ENCODE results near the gene STARD3.
A peak's percentile ranks its signal among the peaks of the same experiment; 100 is the strongest.

Gene STARD3

DNA sequence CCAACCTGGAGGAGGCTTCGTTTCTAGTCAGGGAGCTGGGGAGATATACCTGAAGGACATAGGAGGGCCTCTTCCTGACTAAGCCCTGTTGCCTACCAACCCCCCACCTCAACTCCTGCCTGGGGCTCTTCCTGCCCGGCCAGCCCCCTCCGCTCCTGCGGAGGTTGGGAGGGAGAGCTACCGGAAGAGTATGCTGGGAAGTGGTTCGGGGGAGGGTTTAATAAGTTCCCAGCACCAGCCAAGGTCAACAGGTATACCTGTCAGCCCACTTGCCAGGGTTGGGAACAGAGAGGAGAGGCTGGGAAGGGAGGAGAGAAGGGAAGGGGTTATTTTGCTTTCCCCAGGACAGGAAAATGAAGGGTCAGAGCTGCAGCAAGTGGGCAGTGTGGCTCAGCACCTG is 5.5 kb upstream of the STARD3 start:
- peaks cover 27% of the 10 kb centered on the region for H3K4me1 Mint-ChIP-seq
- H3K27ac Mint-ChIP-seq: no peak overlapping the region
- H3K36me3 Mint-ChIP-seq: no peaks in the 10 kb centered on the region
- CTCF ChIA-PET: interaction anchor here (0.6 to 6.8 kb wide), 7 partner anchors 8 to 346 kb away, joined by 3 to 55 read pairs (median 6); no protein-coding TSS in a partner anchor
- DNase-seq: no peak
- H3K27me3 Mint-ChIP-seq: peaks cover 77% of the 10 kb centered on the region
- no peak overlapping the region for H3K4me3 Mint-ChIP-seq
- no peaks in the 10 kb centered on the region for H3K9me3 Mint-ChIP-seq

DNA sequence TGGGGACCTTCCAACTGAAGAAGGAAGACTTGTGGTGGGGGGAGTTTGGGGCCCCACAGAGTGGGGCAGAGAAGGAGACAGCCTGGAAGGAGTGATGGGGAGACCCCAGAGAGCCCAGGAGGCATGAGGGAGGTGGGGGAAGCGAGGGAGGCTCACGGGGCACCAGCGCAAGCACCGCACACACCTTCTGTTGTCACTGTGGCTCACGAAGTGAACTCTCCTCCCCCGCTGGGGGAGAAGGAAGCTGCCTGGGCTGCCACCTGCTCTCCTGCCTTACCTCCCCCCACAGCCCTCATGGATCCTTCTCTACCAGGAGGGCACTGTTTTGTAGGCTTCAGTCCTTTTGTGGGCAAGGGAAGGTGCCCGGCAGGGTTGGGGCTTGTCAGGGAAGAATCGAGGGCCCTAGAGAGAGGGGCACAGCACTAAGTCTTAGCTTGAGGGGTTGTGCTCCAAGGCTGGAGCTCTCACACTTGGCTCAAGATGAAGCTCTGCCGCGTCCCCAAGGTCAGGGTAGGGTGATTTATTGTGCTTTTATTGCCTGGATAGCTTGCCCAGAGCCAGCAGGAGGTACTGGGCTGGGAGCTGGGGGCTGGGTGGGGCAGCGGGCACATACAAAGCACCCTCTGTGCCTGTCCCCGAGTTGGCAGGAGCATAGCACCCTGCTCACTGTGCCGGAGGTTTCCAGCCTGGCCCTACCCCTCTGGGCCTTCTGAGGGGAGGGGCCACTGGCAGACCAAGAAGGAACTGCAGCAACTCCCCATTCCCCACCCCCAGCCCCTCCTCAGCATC is 4.6 kb upstream of the STARD3 start:
- Mint-ChIP-seq H3K27ac (no peak overlapping the region), H3K27me3 (peaks cover 68% of the 10 kb centered on the region), H3K4me3 (no peak overlapping the region)

DNA sequence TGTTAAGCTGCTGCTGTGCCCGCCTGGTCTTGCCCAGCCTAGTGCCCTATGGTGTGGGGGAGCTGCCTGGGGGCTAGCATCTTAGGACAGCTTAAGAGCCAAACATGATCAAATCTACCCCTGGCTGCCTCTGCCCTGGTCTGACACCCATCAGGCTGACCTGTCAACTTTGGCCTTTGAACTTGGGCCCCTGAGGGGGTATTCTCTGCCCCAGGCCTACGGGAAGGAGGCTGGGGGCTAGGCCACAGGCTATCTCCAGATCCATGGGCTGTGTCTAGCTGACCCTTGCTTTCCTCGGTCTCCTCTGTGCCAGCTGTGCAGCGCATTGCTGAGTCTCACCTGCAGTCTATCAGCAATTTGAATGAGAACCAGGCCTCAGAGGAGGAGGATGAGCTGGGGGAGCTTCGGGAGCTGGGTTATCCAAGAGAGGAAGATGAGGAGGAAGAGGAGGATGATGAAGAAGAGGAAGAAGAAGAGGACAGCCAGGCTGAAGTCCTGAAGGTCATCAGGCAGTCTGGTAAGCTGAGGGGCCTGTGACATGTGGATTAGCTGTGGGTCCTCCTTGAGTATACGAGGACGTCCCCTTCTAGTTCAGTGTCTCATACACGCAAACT is 3.3 kb upstream of the STARD3 start:
- no peak overlapping the region for H3K27ac Mint-ChIP-seq
- H3K9me3 Mint-ChIP-seq: no peaks in the 10 kb centered on the region
- no peak overlapping the region for H3K4me3 Mint-ChIP-seq
- peaks cover 38% of the 10 kb centered on the region for H3K4me1 Mint-ChIP-seq
- peaks cover 55% of the 10 kb centered on the region for H3K27me3 Mint-ChIP-seq
- no peak for DNase-seq
- CTCF ChIA-PET: interaction anchor here (0.7 to 6.8 kb wide), 10 partner anchors 8 to 262 kb away, joined by 3 to 56 read pairs (median 4); partner anchors contain the start of gene PNMT
- H3K36me3 Mint-ChIP-seq: peaks cover 3% of the 10 kb centered on the region

More for the DNA sequence above, 4.6 kb upstream of the STARD3 start:
- no peak for DNase-seq
- Mint-ChIP-seq H3K9me3 (no peaks in the 10 kb centered on the region), H3K36me3 (no peaks in the 10 kb centered on the region), H3K4me1 (peaks cover 26% of the 10 kb centered on the region)
- CTCF ChIA-PET: interaction anchor here (1.1 to 6.8 kb wide), 6 partner anchors 8 to 36 kb away, joined by 3 to 56 read pairs (median 19); partner anchors contain the start of gene PNMT

DNA sequence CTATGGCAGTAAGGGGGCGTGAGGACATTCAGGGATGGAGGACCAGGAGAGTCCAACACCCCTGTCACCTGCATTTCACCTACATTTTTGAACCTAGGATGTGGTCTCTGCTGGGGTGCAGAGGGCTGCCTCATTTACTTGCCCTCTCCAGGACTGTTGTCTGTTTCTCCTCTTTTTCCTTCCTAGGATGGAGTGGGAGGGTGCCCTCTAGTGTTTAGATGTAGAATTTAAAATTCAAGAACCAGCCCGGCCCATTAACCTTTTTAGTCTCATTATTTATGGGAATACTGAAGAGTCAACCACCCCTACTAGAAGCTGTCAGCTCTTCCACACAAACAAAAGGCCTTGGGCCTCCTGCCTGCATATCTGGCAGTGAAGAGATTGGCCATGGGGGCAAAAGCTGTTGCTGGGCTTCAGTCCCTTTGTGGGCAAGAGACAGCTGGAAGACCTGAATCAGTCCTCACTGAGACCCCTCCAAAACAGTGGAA is 2.5 kb upstream of the STARD3 start:
- Mint-ChIP-seq H3K27me3 (peaks cover 47% of the 10 kb centered on the region), H3K27ac (no peak overlapping the region), H3K36me3 (peaks cover 7% of the 10 kb centered on the region), H3K9me3 (no peaks in the 10 kb centered on the region), H3K4me3 (no peak overlapping the region), H3K4me1 (peaks cover 46% of the 10 kb centered on the region)
- peak; percentile 34 for DNase-seq
- CTCF ChIA-PET: interaction anchor here (0.8 to 6.8 kb wide), 8 partner anchors 9 to 110 kb away, joined by 3 to 56 read pairs (median 8); no protein-coding TSS in a partner anchor

DNA sequence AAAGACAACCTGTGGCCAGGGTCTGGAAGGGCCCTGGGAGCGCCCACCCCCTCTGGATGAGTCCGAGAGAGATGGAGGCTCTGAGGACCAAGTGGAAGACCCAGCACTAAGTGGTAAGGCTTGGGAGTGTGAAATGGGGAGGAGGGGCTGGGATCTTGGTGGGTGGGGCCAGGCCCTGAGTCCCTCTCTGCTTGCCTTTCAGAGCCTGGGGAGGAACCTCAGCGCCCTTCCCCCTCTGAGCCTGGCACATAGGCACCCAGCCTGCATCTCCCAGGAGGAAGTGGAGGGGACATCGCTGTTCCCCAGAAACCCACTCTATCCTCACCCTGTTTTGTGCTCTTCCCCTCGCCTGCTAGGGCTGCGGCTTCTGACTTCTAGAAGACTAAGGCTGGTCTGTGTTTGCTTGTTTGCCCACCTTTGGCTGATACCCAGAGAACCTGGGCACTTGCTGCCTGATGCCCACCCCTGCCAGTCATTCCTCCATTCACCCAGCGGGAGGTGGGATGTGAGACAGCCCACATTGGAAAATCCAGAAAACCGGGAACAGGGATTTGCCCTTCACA is 1.2 kb upstream of the STARD3 start:
- DNase-seq: no peak
- Mint-ChIP-seq H3K9me3 (no peaks in the 10 kb centered on the region), H3K4me3 (peak overlapping the region; percentile 19), H3K36me3 (peaks cover 9% of the 10 kb centered on the region), H3K27me3 (peaks cover 34% of the 10 kb centered on the region), H3K4me1 (peaks cover 55% of the 10 kb centered on the region), H3K27ac (no peak overlapping the region)
- CTCF ChIA-PET: interaction anchor here (1.2 to 6.8 kb wide), 5 partner anchors 11 to 70 kb away, joined by 3 to 56 read pairs (median 12); no protein-coding TSS in a partner anchor

DNA sequence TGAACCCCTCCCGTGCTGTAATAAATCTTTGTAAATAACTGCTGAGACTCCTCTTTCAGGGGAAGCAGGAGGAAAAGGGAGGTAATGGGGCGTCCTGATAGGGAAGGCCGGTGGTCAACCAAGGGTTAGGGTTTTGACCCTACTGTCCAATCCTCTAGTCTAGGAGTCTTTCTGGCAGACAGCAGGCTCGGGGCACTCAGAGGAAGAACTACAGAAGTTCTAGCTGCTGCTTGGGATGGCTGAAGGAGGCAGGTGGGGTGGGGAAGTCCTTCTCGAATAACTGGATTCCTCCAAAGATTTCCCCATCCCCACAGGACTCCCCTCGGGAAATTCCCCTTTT is 387 bp upstream of the STARD3 start:
- no peak for DNase-seq
- no peaks in the 10 kb centered on the region for H3K9me3 Mint-ChIP-seq
- peak overlapping the region; percentile 77 for H3K27ac Mint-ChIP-seq
- CTCF ChIA-PET: interaction anchor here (0.7 to 1.2 kb wide), 3 partner anchors 15 to 71 kb away, joined by 3 read pairs; no protein-coding TSS in a partner anchor
- H3K36me3 Mint-ChIP-seq: peaks cover 9% of the 10 kb centered on the region
- H3K27me3 Mint-ChIP-seq: peaks cover 26% of the 10 kb centered on the region
- H3K4me1 Mint-ChIP-seq: peaks cover 53% of the 10 kb centered on the region
- H3K4me3 Mint-ChIP-seq: peak overlapping the region; percentile 83

DNA sequence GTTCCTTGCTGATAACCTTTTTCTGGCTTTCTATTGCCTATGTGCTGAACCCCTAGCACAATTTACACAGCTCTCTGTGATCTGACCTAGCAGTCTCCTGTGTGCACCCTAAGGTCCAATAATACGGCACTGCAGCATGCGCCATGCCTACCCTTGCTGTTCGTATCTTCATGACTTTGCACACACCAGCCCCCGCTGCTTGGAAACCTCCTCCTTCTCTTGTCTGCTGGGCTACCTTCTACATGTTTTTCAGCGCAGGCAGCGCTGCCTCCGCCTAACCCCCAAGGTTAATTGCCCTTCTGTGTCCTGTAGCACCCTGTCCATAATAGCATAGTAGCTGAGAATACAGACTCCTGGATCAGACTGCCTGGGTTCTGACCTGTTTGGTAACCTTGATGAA is 1.4 kb downstream of the STARD3 start:
- CTCF ChIA-PET: interaction anchor here (1.2 to 18.2 kb wide), 3 partner anchors 16 to 37 kb away, joined by 3 to 200 read pairs (median 7); no protein-coding TSS in a partner anchor
- H3K4me3 Mint-ChIP-seq: peak overlapping the region; percentile 83
- peaks cover 13% of the 10 kb centered on the region for H3K36me3 Mint-ChIP-seq
- no peak overlapping the region for H3K27ac Mint-ChIP-seq
- DNase-seq: no peak
- H3K4me1 Mint-ChIP-seq: peaks cover 61% of the 10 kb centered on the region
- peaks cover 9% of the 10 kb centered on the region for H3K27me3 Mint-ChIP-seq
- no peaks in the 10 kb centered on the region for H3K9me3 Mint-ChIP-seq

DNA sequence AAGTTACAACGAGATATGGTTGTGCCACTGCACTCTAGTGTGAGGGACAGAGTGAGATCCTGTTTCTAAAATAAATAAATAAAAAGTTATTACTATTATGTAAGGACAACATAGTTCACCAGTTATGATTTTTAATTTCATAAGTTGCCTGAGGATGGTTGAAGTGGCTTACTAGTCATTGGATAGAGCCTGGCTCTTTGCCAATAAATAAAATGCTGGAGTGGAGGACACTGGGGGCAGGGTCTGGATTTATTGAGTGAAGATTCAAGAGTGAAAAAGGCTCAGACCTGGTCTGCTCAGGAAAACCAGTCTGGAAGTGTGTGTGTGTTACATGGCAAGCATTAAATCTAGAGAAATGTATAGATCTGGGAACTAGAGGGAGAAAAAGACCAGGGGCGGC is 2.1 kb downstream of the STARD3 start:
- H3K27ac Mint-ChIP-seq: no peak overlapping the region
- CTCF ChIA-PET: interaction anchor here (1.5 to 18.2 kb wide), 3 partner anchors 8 to 17 kb away, joined by 5 to 200 read pairs (median 21); no protein-coding TSS in a partner anchor
- DNase-seq: no peak
- peak overlapping the region; percentile 22 for H3K4me3 Mint-ChIP-seq
- H3K27me3 Mint-ChIP-seq: peaks cover 4% of the 10 kb centered on the region
- H3K9me3 Mint-ChIP-seq: no peaks in the 10 kb centered on the region
- H3K4me1 Mint-ChIP-seq: peaks cover 64% of the 10 kb centered on the region
- H3K36me3 Mint-ChIP-seq: peaks cover 13% of the 10 kb centered on the region

DNA sequence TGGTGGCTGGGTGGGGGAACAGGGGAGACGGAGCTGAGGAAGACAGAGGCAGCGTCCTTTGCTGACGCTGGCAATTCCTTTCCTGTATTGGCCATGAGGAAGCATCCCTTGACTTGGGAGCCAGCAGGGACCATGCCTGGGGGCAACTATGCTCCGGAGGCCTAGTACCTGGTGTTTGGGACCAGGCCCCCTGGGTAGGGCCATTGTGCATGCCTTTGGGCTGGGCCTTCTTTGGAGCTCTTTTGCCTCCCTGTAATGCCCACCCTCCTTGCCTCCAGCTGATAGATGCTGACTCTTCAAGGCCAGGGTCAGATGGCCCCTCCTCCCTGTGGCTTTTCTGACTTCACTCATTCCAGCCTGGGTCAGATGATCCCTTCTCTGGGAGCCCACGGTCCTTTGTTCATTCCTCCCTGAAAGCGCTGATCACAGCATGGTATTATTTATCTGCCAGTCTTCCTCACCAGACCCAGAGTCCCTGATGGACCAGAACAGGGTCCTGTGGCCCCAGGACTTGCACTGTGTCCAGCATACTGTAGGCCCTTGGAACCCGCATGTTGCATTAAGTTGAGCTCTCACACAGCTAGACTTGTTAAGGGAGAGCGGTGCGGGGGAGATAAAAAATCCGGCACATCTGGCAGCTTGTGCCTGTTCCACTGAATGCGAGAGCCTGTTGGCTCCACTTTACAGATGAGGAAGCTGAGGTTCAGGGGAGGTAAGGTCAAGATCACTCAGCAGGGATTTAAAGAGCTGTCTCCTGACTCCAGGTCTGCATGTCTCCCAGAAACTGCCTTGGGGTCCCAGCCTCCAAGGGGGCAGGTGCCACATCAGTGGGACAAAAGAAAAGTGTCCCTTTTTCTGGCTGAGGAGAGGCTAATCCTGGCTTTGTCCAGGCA is 2.9 kb downstream of the STARD3 start:
- Mint-ChIP-seq H3K27me3 (no peaks in the 10 kb centered on the region), H3K27ac (no peak overlapping the region), H3K9me3 (no peaks in the 10 kb centered on the region), H3K4me1 (peaks cover 64% of the 10 kb centered on the region), H3K4me3 (no peak overlapping the region), H3K36me3 (peaks cover 13% of the 10 kb centered on the region)
- DNase-seq: no peak
- CTCF ChIA-PET: interaction anchor here (1.5 to 18.2 kb wide), 3 partner anchors 9 to 18 kb away, joined by 5 to 200 read pairs (median 21); no protein-coding TSS in a partner anchor

DNA sequence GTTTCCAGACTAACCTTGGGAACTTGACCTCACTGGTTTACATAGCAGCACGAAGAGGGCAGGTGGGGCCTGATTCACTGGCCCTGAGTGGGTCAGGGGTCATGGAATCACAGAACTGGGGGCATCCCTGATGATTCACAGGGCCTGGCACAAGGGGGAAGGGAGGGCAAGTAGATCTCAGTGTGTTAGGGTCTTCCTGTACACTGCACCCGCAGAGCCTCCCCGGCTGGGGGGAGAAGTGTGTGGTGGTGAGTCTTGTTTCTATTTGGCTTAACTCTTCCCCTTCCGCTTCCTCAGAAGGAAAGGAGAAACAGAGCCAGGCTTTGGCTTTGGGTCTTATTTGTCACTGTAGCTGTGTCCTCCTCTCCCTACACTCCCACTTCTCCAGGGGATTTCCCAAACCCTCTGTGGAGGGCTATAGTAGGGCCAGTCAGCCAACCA is 3.7 kb downstream of the STARD3 start:
- Mint-ChIP-seq H3K27ac (no peak overlapping the region), H3K36me3 (peaks cover 14% of the 10 kb centered on the region), H3K4me1 (peaks cover 62% of the 10 kb centered on the region), H3K27me3 (no peaks in the 10 kb centered on the region), H3K4me3 (no peak overlapping the region), H3K9me3 (no peaks in the 10 kb centered on the region)
- CTCF ChIA-PET: interaction anchor here (1.5 to 18.2 kb wide), 3 partner anchors 10 to 18 kb away, joined by 5 to 200 read pairs (median 21); no protein-coding TSS in a partner anchor
- DNase-seq: no peak

DNA sequence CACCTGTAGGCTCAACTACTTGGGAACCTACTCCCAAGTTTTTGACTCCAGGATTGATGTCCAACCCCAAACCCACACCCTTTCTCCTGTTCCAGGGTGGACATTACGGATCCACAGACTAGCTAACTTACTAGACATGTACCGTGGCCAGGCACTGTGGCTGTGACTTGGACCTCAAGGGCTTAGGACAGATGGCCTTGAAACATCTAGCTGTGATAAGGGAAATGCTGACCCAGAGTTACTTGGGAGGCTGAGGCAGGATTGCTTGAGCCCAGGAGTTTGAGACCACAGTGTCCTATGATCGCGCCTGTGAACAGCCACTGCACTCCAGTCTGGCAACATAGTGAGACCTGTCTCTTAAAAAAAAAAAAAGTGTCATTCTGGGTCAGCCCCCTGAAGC is 4.2 kb downstream of the STARD3 start:
- Mint-ChIP-seq H3K4me1 (peaks cover 59% of the 10 kb centered on the region), H3K27ac (no peak overlapping the region), H3K27me3 (no peaks in the 10 kb centered on the region), H3K4me3 (no peak overlapping the region), H3K36me3 (peaks cover 14% of the 10 kb centered on the region), H3K9me3 (no peaks in the 10 kb centered on the region)
- no peak for DNase-seq
- CTCF ChIA-PET: interaction anchor here (1.0 to 18.2 kb wide), 4 partner anchors 8 to 39 kb away, joined by 3 to 200 read pairs (median 12); no protein-coding TSS in a partner anchor

DNA sequence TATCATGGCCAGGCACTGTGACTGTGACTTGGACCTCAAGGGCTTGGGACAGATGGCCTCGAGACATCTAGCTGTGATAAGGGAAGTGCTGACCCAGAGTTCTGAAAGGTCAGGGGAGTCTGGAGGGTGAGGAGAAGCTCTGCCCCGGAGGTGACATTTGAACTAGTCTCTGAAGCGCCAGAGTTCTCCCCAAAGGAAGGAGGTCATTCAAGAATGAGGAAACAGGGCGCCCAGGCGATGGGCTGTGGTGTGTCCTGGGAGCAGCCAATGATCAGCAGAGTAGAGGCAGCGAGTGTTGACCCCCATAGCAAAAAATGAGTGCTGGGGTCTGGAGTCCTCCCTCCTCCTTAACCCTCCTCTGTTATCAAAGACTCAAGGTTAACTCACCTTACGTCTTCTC is 4.9 kb downstream of the STARD3 start:
- no peak for DNase-seq

More for the DNA sequence above, 4.9 kb downstream of the STARD3 start:
- H3K27ac Mint-ChIP-seq: no peak overlapping the region
- H3K9me3 Mint-ChIP-seq: no peaks in the 10 kb centered on the region
- no peak overlapping the region for H3K4me3 Mint-ChIP-seq
- H3K27me3 Mint-ChIP-seq: no peaks in the 10 kb centered on the region
- CTCF ChIA-PET: interaction anchor here (0.9 to 18.2 kb wide), 4 partner anchors 9 to 38 kb away, joined by 3 to 200 read pairs (median 4); no protein-coding TSS in a partner anchor
- peaks cover 54% of the 10 kb centered on the region for H3K4me1 Mint-ChIP-seq
- peaks cover 14% of the 10 kb centered on the region for H3K36me3 Mint-ChIP-seq

Data from activated naive CD4-positive, alpha-beta T cell treated with anti-CD3 and anti-CD28 coated beads, Interleukin-2, amount 10 ng/mL, durations not matched to agents 7 days and 5 days (primary cell).